CD4-positive, alpha-beta memory T cell (primary cell): ENCODE measurements around the gene PRR19. TPM values are rescaled to one million over a fixed set of nuclear protein-coding genes. Genes with fewer than 3 reads are reported as not detected.
"Not testable (repeated sequence)": the region's sequence is repeated elsewhere in the genome, so short reads cannot be mapped to it uniquely, and the experiment has no call there.

Experiments
- CTCF ChIA-PET: fragments of 350-600 bp; sonication (Branson Sonifier 250); formaldehyde crosslinking; loops from one replicate; lab custom pipeline; 2021; ENCODE audit warnings: inconsistent platforms; ENCODE audit not compliant: partially characterized antibody; lab: Charles Lee
- POLR2A ChIA-PET: fragments of 350-600 bp; sonication (Branson Sonifier 250); formaldehyde crosslinking; loops from one replicate; lab custom pipeline; 2021; ENCODE audit not compliant: partially characterized antibody; lab: Charles Lee
- DNase-seq, 5 donors: peaks; one replicate each; pipeline versions ENCODE4 v3.0.0 to v3.0.0-alpha.2; 2020 to 2022; ENCODE audit warnings: mixed read lengths in 1 of 5
- H3K27ac ChIP-seq: one replicate; pipeline ENCODE4 v1.7.0; 2013; ENCODE audit warnings: low read depth, low read length
- H3K27me3 ChIP-seq: 2 replicates; pipeline ENCODE4 v1.7.0; 2013; ENCODE audit warnings: mild to moderate bottlenecking, low read length, moderate library complexity; ENCODE audit not compliant: insufficient read depth
- H3K36me3 ChIP-seq: 2 replicates; pipeline ENCODE4 v1.7.0; 2013; ENCODE audit warnings: mild to moderate bottlenecking, low read length, moderate library complexity; ENCODE audit not compliant: insufficient read depth
- H3K4me1 ChIP-seq: 2 replicates; pipeline ENCODE4 v1.7.0; 2013; ENCODE audit warnings: mild to moderate bottlenecking, low read length, moderate library complexity; ENCODE audit not compliant: insufficient read depth
- H3K4me3 ChIP-seq, 2 donors: one replicate each; pipeline ENCODE4 v1.7.0; 2013; ENCODE audit warnings: low read length in 2 of 2, mild to moderate bottlenecking in 1 of 2
- H3K9me3 ChIP-seq, 2 donors: one replicate each; pipeline ENCODE4 v1.7.0; 2013; ENCODE audit warnings: low read length in 2 of 2, control low read depth in 1 of 2; ENCODE audit not compliant: control insufficient read depth in 1 of 2
- H3K27ac Mint-ChIP-seq, 7 donors: one replicate each; pipeline ENCODE4 v1.8.0; 2020 to 2021; ENCODE audit warnings: mixed read lengths in 7 of 7, mild to moderate bottlenecking in 6 of 7, inconsistent platforms in 3 of 7, moderate library complexity in 3 of 7
- H3K27me3 Mint-ChIP-seq, 2 donors: one replicate each; pipeline ENCODE4 v1.8.0; 2020 to 2021; ENCODE audit warnings: mixed read lengths in 2 of 2
- H3K36me3 Mint-ChIP-seq, 2 donors: one replicate each; pipeline ENCODE4 v1.8.0; 2020 to 2021; ENCODE audit warnings: mixed read lengths in 2 of 2, inconsistent platforms in 1 of 2, mild to moderate bottlenecking in 1 of 2
- H3K4me1 Mint-ChIP-seq, 4 donors: one replicate each; pipeline ENCODE4 v1.8.0; 2020 to 2021; ENCODE audit warnings: mixed read lengths in 4 of 4, mild to moderate bottlenecking in 1 of 4
- H3K4me3 Mint-ChIP-seq, 8 donors: one replicate each; pipeline ENCODE4 v1.8.0; 2020 to 2021; ENCODE audit warnings: mixed read lengths in 8 of 8, mild to moderate bottlenecking in 7 of 8, moderate library complexity in 6 of 8, inconsistent platforms in 3 of 8
- H3K9me3 Mint-ChIP-seq, 8 donors: one replicate each; pipeline ENCODE4 v1.8.0; 2020 to 2021; ENCODE audit warnings: mixed read lengths in 8 of 8, mild to moderate bottlenecking in 5 of 8, inconsistent platforms in 3 of 8, moderate library complexity in 1 of 8
- intact Hi-C: fragments of 100-400 bp; cut with micrococcal nuclease; formaldehyde crosslinking; loops from one replicate; pipeline ENCODE4 v1.15.1; 2023
- polyA plus RNA-seq, 2 donors: library from polyadenylated mRNA; unstranded; fragments of 300-500 nt; fragmentation: Illumina TruSeq; gene quantifications; one replicate each; pipeline ENCODE4 v1.2.3, GENCODE V29; 2021
- total RNA-seq, 2 experiments: library from RNA; stranded (reverse); gene quantifications; one replicate each; pipeline ENCODE4 v1.2.3, GENCODE V29; 2021

Gene PRR19
- total and polyA plus RNA-seq, 4 experiments from 2014 or later: 0.28 to 0.85 (median 0.56) TPM

DNA sequence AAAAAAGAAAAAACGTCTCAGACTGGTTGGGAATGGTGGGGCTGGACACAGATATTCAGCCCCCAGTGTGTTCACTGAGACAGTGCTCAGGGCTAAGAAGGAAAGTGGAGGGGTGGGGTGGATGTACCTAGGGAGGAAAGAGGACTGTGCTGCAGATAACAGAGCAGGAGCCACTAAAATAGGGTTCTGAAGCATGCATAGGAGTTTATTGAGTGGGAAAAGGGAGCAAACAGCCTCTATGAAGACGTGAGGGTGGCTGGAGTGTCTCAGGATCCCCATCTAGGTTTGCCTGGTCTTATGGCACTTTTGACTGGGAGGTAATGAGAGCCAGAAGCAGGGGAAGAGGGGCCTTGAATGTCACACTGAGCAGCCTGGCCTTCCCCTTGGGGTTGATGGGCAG, 26.9 kb downstream of the PRR19 start:
- DNase-seq: no peak
- H3K27ac ChIP-seq: no peak overlapping the region
- Mint-ChIP-seq H3K36me3 (peaks cover 0 to 7% of the 10 kb centered on the region in 2 donors), H3K9me3 (no peaks in the 10 kb centered on the region), H3K4me3 (no peak overlapping the region), H3K27me3 (peaks cover 5 to 6% of the 10 kb centered on the region in 2 donors), H3K27ac (peak overlapping the region in 1 of 7 donors; percentile 24), H3K4me1 (peaks cover 7 to 28% (median 18%) of the 10 kb centered on the region in 4 donors)
- no peaks in the 10 kb centered on the region for H3K9me3 ChIP-seq
- intact Hi-C loops: no loop called here
- no peaks in the 10 kb centered on the region for H3K36me3 ChIP-seq
- CTCF ChIA-PET: no interaction called here
- H3K4me3 ChIP-seq: no peak overlapping the region
- no peaks in the 10 kb centered on the region for H3K27me3 ChIP-seq
- H3K4me1 ChIP-seq: peaks cover 19% of the 10 kb centered on the region
- POLR2A ChIA-PET: no interaction called here

DNA sequence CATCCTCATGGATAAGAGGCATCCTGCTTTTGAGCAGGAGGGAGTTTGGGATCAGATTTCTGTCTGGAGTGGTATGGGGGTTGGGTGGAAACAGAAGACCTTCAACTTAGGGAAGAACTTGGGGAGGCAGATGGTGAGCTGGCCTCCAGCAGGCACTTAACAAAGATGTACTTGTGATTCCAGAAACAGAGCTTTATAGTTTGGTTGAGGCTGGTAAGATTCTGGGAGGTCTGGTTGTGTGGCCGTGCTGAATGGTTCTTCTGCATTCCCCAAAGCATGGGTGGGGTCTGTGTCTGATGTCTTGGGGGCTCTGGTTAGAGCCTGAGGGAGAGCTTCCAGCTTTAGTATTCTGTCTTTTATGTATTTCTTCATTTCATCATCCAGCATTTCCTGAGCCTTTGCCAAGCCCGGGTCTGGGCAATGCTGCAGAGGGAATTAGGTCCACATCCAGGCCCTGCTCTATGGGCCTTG, 28.3 kb downstream of the PRR19 start:
- CTCF ChIA-PET: interaction anchor here (1.3 to 2.2 kb wide), 3 partner anchors 34 to 153 kb away, joined by 3 to 7 read pairs (median 3); no protein-coding TSS in a partner anchor
- peaks cover 0 to under 1% of the 10 kb centered on the region in 2 donors for H3K27me3 Mint-ChIP-seq
- Histone ChIP-seq H3K4me3 (no peak overlapping the region), H3K4me1 (peaks cover 12% of the 10 kb centered on the region), H3K9me3 (no peaks in the 10 kb centered on the region), H3K27ac (no peak overlapping the region), H3K36me3 (no peaks in the 10 kb centered on the region), H3K27me3 (no peaks in the 10 kb centered on the region)
- no peak for DNase-seq
- H3K27ac Mint-ChIP-seq: peak overlapping the region in 2 of 7 donors; percentile 20 to 46
- peaks cover 2 to 21% (median 12%) of the 10 kb centered on the region in 4 donors for H3K4me1 Mint-ChIP-seq
- no peaks in the 10 kb centered on the region for H3K9me3 Mint-ChIP-seq
- POLR2A ChIA-PET: interaction anchor here (0.7 kb wide), 1 partner anchor 16 kb away, joined by 3 read pairs; no protein-coding TSS in a partner anchor
- H3K4me3 Mint-ChIP-seq: no peak overlapping the region
- H3K36me3 Mint-ChIP-seq: peaks cover 0 to 5% of the 10 kb centered on the region in 2 donors
- intact Hi-C loops: no loop called here

DNA sequence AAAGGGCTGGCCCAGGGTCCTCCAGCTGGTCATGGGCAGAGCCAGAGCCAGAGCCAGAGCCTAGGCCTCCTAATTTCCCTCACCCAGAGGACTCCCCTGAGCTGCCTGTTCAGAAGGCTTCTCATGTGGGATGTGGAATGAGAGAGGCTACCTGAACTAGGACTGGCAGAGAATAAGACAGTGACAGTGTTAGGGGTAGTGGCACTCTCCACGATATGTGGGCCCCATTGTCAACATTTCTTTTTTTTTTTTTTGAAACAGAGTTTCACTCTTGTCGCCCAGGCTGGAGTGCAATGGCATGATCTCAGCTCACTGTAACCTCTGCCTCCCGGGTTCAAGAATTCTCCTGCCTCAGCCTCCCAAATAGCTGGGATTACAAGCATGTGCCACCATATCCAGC, 29.4 kb downstream of the PRR19 start:
- H3K9me3 Mint-ChIP-seq, intact Hi-C loops, H3K36me3 ChIP-seq, DNase-seq, H3K27ac ChIP-seq, H3K4me3 Mint-ChIP-seq, H3K27me3 ChIP-seq, H3K4me3 ChIP-seq, H3K4me1 ChIP-seq, H3K27me3 Mint-ChIP-seq, H3K9me3 ChIP-seq, H3K36me3 Mint-ChIP-seq, POLR2A ChIA-PET: not testable (repeated sequence)
- H3K27ac Mint-ChIP-seq: peak overlapping the region in 1 of 7 donors; percentile 17
- H3K4me1 Mint-ChIP-seq: peaks cover 2 to 13% (median 8%) of the 10 kb centered on the region in 4 donors
- CTCF ChIA-PET: interaction anchor here (1.3 to 2.2 kb wide), 3 partner anchors 35 to 155 kb away, joined by 3 to 7 read pairs (median 3); no protein-coding TSS in a partner anchor

DNA sequence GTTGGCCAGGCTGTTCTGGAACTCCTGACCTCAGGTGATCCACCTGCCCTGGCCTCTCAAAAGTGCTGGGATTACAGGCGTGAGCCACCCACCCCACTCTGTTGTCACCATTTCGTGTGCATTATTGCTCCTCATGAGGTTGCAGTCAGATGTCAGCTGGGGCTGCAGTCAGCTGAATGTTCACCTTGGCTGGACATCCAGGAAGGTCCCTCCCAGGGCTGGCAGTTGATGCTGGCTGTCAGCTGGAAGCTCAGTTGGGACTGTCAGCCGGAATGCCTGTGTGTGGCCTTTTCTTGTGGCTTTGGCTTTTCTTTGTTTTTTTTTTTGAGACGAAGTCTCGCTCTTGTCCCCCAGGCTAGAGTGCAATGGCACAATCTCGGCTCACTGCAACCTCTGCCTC, 30.1 kb downstream of the PRR19 start:
- Histone ChIP-seq H3K4me1 (no peaks in the 10 kb centered on the region), H3K4me3 (no peak overlapping the region), H3K27ac (no peak overlapping the region), H3K27me3 (no peaks in the 10 kb centered on the region), H3K9me3 (no peaks in the 10 kb centered on the region), H3K36me3 (no peaks in the 10 kb centered on the region)
- H3K36me3 Mint-ChIP-seq: no peaks in the 10 kb centered on the region
- peaks cover under 1 to 6% (median 3%) of the 10 kb centered on the region in 4 donors for H3K4me1 Mint-ChIP-seq
- no peaks in the 10 kb centered on the region for H3K9me3 Mint-ChIP-seq
- DNase-seq: no peak
- no peaks in the 10 kb centered on the region for H3K27me3 Mint-ChIP-seq
- no peak overlapping the region for H3K27ac Mint-ChIP-seq
- intact Hi-C loops: no loop called here
- POLR2A ChIA-PET: no interaction called here
- no peak overlapping the region for H3K4me3 Mint-ChIP-seq
- CTCF ChIA-PET: no interaction called here

- no peaks in the 10 kb centered on the region for H3K9me3 Mint-ChIP-seq
- ChIA-PET POLR2A (no interaction called here), CTCF (interaction anchor here (1.1 kb wide), 1 partner anchor 106 kb away, joined by 3 read pairs; no protein-coding TSS in a partner anchor)
- H3K36me3 ChIP-seq: no peaks in the 10 kb centered on the region
- no peak overlapping the region for H3K4me3 ChIP-seq
- no peaks in the 10 kb centered on the region for H3K9me3 ChIP-seq
- H3K4me3 Mint-ChIP-seq: no peak overlapping the region
- no peaks in the 10 kb centered on the region for H3K4me1 ChIP-seq
- no peaks in the 10 kb centered on the region for H3K27me3 Mint-ChIP-seq
- H3K27ac Mint-ChIP-seq: no peak overlapping the region
- DNase-seq: no peak
- intact Hi-C loops: no loop called here
- H3K27ac ChIP-seq: no peak overlapping the region
- H3K36me3 Mint-ChIP-seq: no peaks in the 10 kb centered on the region
- no peaks in the 10 kb centered on the region for H3K27me3 ChIP-seq
- peaks cover 0 to 2% (median 0%) of the 10 kb centered on the region in 4 donors for H3K4me1 Mint-ChIP-seq
These were observed 31.1 kb downstream of the PRR19 start for GRCh38 chr19:42333018-42333417.

DNA sequence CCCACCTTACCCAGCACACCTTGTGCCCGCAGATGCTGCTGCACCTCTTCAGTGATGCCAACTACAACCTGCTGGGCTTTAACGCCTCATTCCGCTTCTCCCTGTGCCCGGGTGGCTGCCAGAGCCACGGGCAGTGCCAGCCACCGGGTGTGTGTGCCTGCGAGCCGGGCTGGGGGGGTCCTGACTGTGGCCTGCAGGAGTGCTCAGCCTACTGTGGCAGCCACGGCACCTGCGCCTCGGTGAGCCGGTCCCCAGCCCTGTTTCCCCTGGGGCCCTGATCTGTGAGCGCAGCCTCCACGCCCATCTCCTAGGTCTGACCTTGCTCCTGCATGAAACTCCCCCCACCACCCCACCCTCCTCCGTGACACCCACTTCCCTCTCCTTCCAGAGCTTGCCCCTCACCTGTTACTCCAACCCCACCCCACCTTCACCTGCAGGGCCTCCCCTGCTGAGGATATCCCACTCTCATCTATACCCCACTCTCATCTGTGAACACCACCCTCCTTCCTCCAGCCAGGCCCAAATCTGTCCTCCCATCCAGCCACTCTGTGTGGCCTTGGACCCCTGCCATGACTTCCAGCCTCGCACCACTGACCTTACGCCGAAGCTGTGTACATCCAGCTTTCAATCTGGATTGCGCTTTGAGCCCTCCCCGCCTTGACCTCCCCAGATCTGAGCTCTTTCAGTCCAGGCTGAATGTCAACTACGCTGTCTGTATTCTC, 32.2 kb downstream of the PRR19 start:
- Mint-ChIP-seq H3K4me1 (no peaks in the 10 kb centered on the region), H3K9me3 (no peaks in the 10 kb centered on the region), H3K27me3 (no peaks in the 10 kb centered on the region), H3K36me3 (peaks cover 2 to 3% of the 10 kb centered on the region in 2 donors), H3K27ac (no peak overlapping the region), H3K4me3 (no peak overlapping the region)
- Histone ChIP-seq H3K4me3 (no peak overlapping the region), H3K27ac (no peak overlapping the region), H3K27me3 (no peaks in the 10 kb centered on the region), H3K9me3 (no peaks in the 10 kb centered on the region), H3K36me3 (no peaks in the 10 kb centered on the region), H3K4me1 (no peaks in the 10 kb centered on the region)
- CTCF ChIA-PET: no interaction called here
- POLR2A ChIA-PET: no interaction called here
- no peak for DNase-seq
- intact Hi-C loops: no loop called here

- Histone ChIP-seq H3K36me3 (no peaks in the 10 kb centered on the region), H3K4me1 (no peaks in the 10 kb centered on the region), H3K9me3 (no peaks in the 10 kb centered on the region), H3K4me3 (no peak overlapping the region), H3K27ac (no peak overlapping the region), H3K27me3 (no peaks in the 10 kb centered on the region)
- Mint-ChIP-seq H3K9me3 (no peaks in the 10 kb centered on the region), H3K4me1 (no peaks in the 10 kb centered on the region), H3K4me3 (no peak overlapping the region), H3K27me3 (no peaks in the 10 kb centered on the region), H3K27ac (no peak overlapping the region), H3K36me3 (peaks cover 2 to 3% of the 10 kb centered on the region in 2 donors)
- intact Hi-C loops: no loop called here
- DNase-seq: no peak
- ChIA-PET POLR2A (no interaction called here), CTCF (no interaction called here)
These were observed 32.9 kb downstream of the PRR19 start for GRCh38 chr19:42334697-42335373.
